Uterus (tissue), 2 donors: Measurements from ENCODE around the gene CRIP2.

Source experiments
- CTCF ChIP-seq, 4 experiments: fragments of 200-600 bp in 2 of 4; fragments of 450-650 bp in 2 of 4; sonication (generic) in 2 of 4; IDR thresholded peaks; one replicate each; pipeline ENCODE4 v1.5.1; 2016 to 2019; ENCODE audit warnings: antibody characterized with exemption in 4 of 4, mild to moderate bottlenecking in 2 of 4, moderate library complexity in 1 of 4
- POLR2A ChIP-seq, 2 donors: fragments of 450-650 bp; IDR thresholded peaks; one replicate each; pipeline ENCODE4 v1.6.1; 2016; ENCODE audit warnings: antibody characterized with exemption in 2 of 2, mild to moderate bottlenecking in 1 of 2, moderate library complexity in 1 of 2

GRCh38 chr14:105495990-105496830 is 21.6 kb downstream of the CRIP2 start:
- no peak for TF ChIP-seq CTCF (IDR thresholded peaks at IDR 0.05)
- no peak for TF ChIP-seq POLR2A (IDR thresholded peaks at IDR 0.05)
